Sigmoid colon (tissue), 7 donors: ENCODE data around the gene RINL. TPM values are rescaled to one million over a fixed set of nuclear protein-coding genes. Genes with fewer than 3 reads are reported as not detected.
A peak's percentile ranks its signal among the peaks of the same experiment; 100 is the strongest.

Experiments
- DNase-seq: peaks from one replicate; pipeline ENCODE4 v3.0.0-alpha.2; 2019
- H3K27ac ChIP-seq, 4 donors: fragments of 200-600 bp; sonication (generic); one replicate each; pipeline ENCODE4 v1.5.1; 2016 to 2019; ENCODE audit warnings: mild to moderate bottlenecking in 1 of 4
- H3K27me3 ChIP-seq, 3 donors: fragments of 200-600 bp; sonication (generic); one replicate each; pipeline ENCODE4 v1.5.1; 2019; ENCODE audit warnings: mild to moderate bottlenecking in 1 of 3
- H3K36me3 ChIP-seq, 4 donors: fragments of 200-600 bp; sonication (generic); one replicate each; pipeline ENCODE4 v1.5.1; 2016 to 2019
- H3K4me1 ChIP-seq, 4 donors: fragments of 200-600 bp; sonication (generic); one replicate each; pipeline ENCODE4 v1.5.1; 2017 to 2019
- H3K4me3 ChIP-seq, 4 donors: fragments of 200-600 bp; sonication (generic); one replicate each; pipeline ENCODE4 v1.5.1; 2017 to 2019; ENCODE audit warnings: mild to moderate bottlenecking in 2 of 4, moderate library complexity in 1 of 4
- H3K9me3 ChIP-seq, 4 donors: fragments of 200-600 bp in 3 of 4; sonication (generic) in 3 of 4; one replicate each; pipeline versions ENCODE4 v1.5.1 to v1.6.1; 2013 to 2019
- CTCF ChIP-seq, 4 experiments: fragments of 450-650 bp in 3 of 4; fragments of 200-600 bp in 1 of 4; IDR thresholded peaks; one replicate each; pipeline ENCODE4 v1.5.1; 2016 to 2019; ENCODE audit warnings: antibody characterized with exemption in 4 of 4, mild to moderate bottlenecking in 3 of 4, moderate library complexity in 2 of 4
- EP300 ChIP-seq, 4 donors: sonication (generic); formaldehyde crosslinking; IDR thresholded peaks; one replicate each; pipeline ENCODE4 v1.6.1; 2017; ENCODE audit warnings: antibody characterized with exemption in 4 of 4
- POLR2A ChIP-seq, 2 donors: fragments of 450-650 bp; IDR thresholded peaks; one replicate each; pipeline ENCODE4 v1.6.1; 2016; ENCODE audit warnings: antibody characterized with exemption in 2 of 2, mild to moderate bottlenecking in 2 of 2, moderate library complexity in 2 of 2
- POLR2AphosphoS5 ChIP-seq, 4 donors: sonication (generic); formaldehyde crosslinking; IDR thresholded peaks; one replicate each; pipeline ENCODE4 v1.6.1; 2017; ENCODE audit warnings: antibody characterized with exemption in 4 of 4
- WGBS, 2 donors: extraction: QIAGEN DNeasy Blood & Tissue Kit; methylation state at CpG; one replicate each; pipeline ENCODE4 v1.1.7; 2013; 5-methylcytosine and 5-hydroxymethylcytosine counted together
- intact Hi-C: fragments of 100-400 bp; cut with DNase I; formaldehyde crosslinking; loops from one replicate; pipeline ENCODE4 v1.15.1; 2023
- polyA plus RNA-seq, 3 donors: library from polyadenylated mRNA; stranded (reverse); fragments of 200-250 nt; gene quantifications; one replicate each; pipeline ENCODE4 v1.2.3, GENCODE V29; 2013
- total RNA-seq, 4 donors: library from RNA; depleted of rRNA; stranded (reverse); fragments of >200 nt; gene quantifications; one replicate each; pipeline ENCODE4 v1.1.0, GENCODE V29; 2016
- donor health status: healthy with polysubstance abuse.
- donor health status: Bipolar disorder and iron deficiency.
- donor health status: healthy.

The RINL gene
- total and polyA plus RNA-seq, 7 donors, result 3.5 to 17.6 (median 4.8) TPM

GRCh38 chr19:38869836-38870607 lies 8.1 kb downstream of the RINL start:
- 21 to 29% methylated on average over 62 of the region's 62 CpGs for WGBS, 2 donors
- Histone ChIP-seq H3K27me3 (no peaks in the 10 kb centered on the region), H3K27ac (peak overlapping the region; percentile 35 to 64 (median 52)), H3K9me3 (no peaks in the 10 kb centered on the region), H3K4me1 (peaks cover 0 to 17% (median 15%) of the 10 kb centered on the region in 4 donors), H3K36me3 (no peaks in the 10 kb centered on the region), H3K4me3 (peak overlapping the region; percentile 13 to 55 (median 48))
- intact Hi-C loops, result loop anchor here (2.0 kb wide), 1 partner anchor 17 kb away; no protein-coding TSS in a partner anchor
- TF ChIP-seq POLR2A (IDR thresholded peaks at IDR 0.05) (no peak), POLR2AphosphoS5 (IDR thresholded peaks at IDR 0.05) (peak in 3 of 4 donors; percentile 22 to 38 (median 31)), EP300 (IDR thresholded peaks at IDR 0.05) (no peak), CTCF (IDR thresholded peaks at IDR 0.05) (peak; percentile 59 to 88 (median 73))
- peak; percentile 94 for DNase-seq

- WGBS, 2 donors, result 30 to 71% methylated on average over 34 of the region's 34 CpGs
- H3K27ac ChIP-seq, result peak overlapping the region in 3 of 4 donors; percentile 45 to 64 (median 59)
Measured at GRCh38 chr19:38869160-38869835, 8.8 kb downstream of the RINL start.

GRCh38 chr19:38868551-38868950 lies 9.5 kb downstream of the RINL start:
- no peaks in the 10 kb centered on the region for H3K36me3 ChIP-seq
- H3K27me3 ChIP-seq, result no peaks in the 10 kb centered on the region
- no peak for DNase-seq
- intact Hi-C loops, result loop anchor here (2.0 kb wide), 1 partner anchor 16 kb away; no protein-coding TSS in a partner anchor
- 79 to 91% methylated on average over 6 of the region's 6 CpGs for WGBS, 2 donors
- H3K4me3 ChIP-seq, result no peak overlapping the region
- H3K4me1 ChIP-seq, result peaks cover 0 to 17% (median 15%) of the 10 kb centered on the region in 4 donors
- TF ChIP-seq CTCF (IDR thresholded peaks at IDR 0.05), result no peak
- no peak for TF ChIP-seq EP300 (IDR thresholded peaks at IDR 0.05)
- no peaks in the 10 kb centered on the region for H3K9me3 ChIP-seq
- H3K27ac ChIP-seq, result no peak overlapping the region

More at GRCh38 chr19:38869160-38869835, 8.8 kb downstream of the RINL start:
- peaks cover 0 to 17% (median 15%) of the 10 kb centered on the region in 4 donors for H3K4me1 ChIP-seq
- TF ChIP-seq POLR2A (IDR thresholded peaks at IDR 0.05), result no peak
- no peak for TF ChIP-seq EP300 (IDR thresholded peaks at IDR 0.05)
- no peak for TF ChIP-seq POLR2AphosphoS5 (IDR thresholded peaks at IDR 0.05)
- no peak for TF ChIP-seq CTCF (IDR thresholded peaks at IDR 0.05)
- peak overlapping the region; percentile 13 to 55 (median 48) for H3K4me3 ChIP-seq
- H3K9me3 ChIP-seq, result no peaks in the 10 kb centered on the region
- intact Hi-C loops, result loop anchor here (2.0 kb wide), 1 partner anchor 16 kb away; no protein-coding TSS in a partner anchor
- no peaks in the 10 kb centered on the region for H3K36me3 ChIP-seq
- DNase-seq, result no peak
- no peaks in the 10 kb centered on the region for H3K27me3 ChIP-seq

- TF ChIP-seq CTCF (IDR thresholded peaks at IDR 0.05) (no peak), POLR2A (IDR thresholded peaks at IDR 0.05) (no peak), EP300 (IDR thresholded peaks at IDR 0.05) (no peak), POLR2AphosphoS5 (IDR thresholded peaks at IDR 0.05) (no peak)
- WGBS, 2 donors, result 90% methylated on average over 10 of the region's 10 CpGs
- Histone ChIP-seq H3K4me3 (no peak overlapping the region), H3K4me1 (peaks cover 0 to 28% (median 27%) of the 10 kb centered on the region in 4 donors), H3K9me3 (no peaks in the 10 kb centered on the region), H3K27ac (no peak overlapping the region), H3K36me3 (no peaks in the 10 kb centered on the region), H3K27me3 (no peaks in the 10 kb centered on the region)
- intact Hi-C loops, result no loop called here
- DNase-seq, result no peak
Measured at GRCh38 chr19:38867171-38867780, 10.8 kb downstream of the RINL start.
